ENCODE data around the gene TXLNG. TPM values are rescaled to one million over a fixed set of nuclear protein-coding genes. Genes with fewer than 3 reads are reported as not detected.

TXLNG gene
- total RNA-seq, 2 experiments from 2014 or later: 10.4 to 12.2 TPM

DNA sequence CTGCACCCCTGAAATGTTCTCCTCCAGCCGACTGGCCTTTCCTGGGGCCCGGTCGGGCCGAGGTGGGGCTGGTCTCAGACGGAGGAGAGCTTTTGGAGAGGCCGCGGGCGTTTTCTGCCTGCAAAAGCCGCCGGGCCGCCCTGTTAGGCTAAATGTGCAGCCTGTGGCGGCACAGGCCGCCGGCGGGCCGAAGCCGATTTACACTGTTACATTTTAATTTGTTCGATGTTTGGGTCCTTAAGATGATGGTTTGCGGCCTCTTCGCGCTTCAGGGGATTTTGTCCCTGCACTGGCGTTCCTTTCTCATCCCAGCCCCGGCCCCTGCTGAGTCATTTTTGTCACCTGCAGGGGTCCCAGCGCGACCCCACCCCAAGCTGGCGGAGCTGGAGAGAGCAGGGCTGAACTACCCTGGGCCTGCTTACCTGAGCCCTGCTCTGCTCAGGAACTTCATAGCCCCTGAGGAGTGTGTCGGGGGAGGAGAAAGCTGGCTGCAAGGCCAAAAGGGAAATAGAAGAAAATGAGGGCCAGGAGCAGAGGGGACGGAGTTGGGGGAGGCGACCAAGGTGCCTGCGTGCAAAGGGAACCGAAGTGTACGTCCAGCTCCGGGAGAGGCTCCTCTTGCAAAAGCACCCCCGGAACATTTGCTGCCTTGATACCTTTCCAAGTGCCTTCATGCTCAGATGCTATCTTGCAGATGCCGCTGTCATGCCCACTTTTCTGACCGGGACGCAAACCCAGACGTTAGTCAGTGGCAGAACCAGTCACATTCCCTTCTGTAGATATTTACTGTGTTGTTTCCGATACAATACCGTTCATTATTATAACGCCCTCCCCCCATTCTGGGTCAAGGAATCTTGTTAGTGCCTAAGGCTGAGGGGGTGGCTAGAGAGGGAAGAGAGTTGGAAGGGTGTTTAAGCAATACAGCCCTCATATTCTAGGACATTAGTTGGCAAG is 84.9 kb downstream of the TXLNG start:
- DNase-seq: no peak
- CTCF ChIA-PET: interaction anchor here (0.6 to 5.5 kb wide), 2 partner anchors 13 to 71 kb away, joined by 3 to 25 read pairs; no protein-coding TSS in a partner anchor
- peak overlapping the region; percentile 94 for H3K27ac Mint-ChIP-seq
- POLR2A ChIA-PET: no interaction called here
- H3K4me3 Mint-ChIP-seq: peak overlapping the region; percentile 71
- H3K36me3 Mint-ChIP-seq (ENCODE audit: low read depth): peaks cover 11% of the 10 kb centered on the region
- peaks cover 8% of the 10 kb centered on the region for H3K27me3 Mint-ChIP-seq
- peaks cover 28% of the 10 kb centered on the region for H3K4me1 Mint-ChIP-seq
- H3K9me3 Mint-ChIP-seq: no peaks in the 10 kb centered on the region

DNA sequence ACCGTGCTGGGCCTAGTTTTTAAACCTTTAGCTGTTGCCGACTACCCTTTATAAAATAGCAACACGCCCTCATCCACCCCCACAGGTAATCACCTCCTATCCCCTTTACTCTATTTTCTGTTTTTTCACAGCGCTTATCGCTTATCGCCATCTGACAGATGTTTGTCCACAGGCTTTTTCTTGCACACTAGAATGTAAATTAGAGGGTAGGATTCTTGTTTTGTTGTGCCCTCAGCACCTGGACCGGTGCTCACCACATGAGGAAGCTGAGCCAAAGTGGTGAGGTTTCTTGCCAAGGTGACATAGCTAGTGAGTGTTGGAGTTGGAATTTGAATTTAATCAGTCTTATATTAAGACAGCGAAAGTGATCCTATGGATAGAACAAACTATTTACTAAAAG is 86.8 kb downstream of the TXLNG start:
- no peak for DNase-seq
- peaks cover 17% of the 10 kb centered on the region for H3K27me3 Mint-ChIP-seq
- no peaks in the 10 kb centered on the region for H3K9me3 Mint-ChIP-seq
- peaks cover 7% of the 10 kb centered on the region for H3K36me3 Mint-ChIP-seq (ENCODE audit: low read depth)
- ChIA-PET CTCF (interaction anchor here (0.6 to 5.5 kb wide), 3 partner anchors 11 to 1533 kb away, joined by 3 to 25 read pairs (median 3); no protein-coding TSS in a partner anchor), POLR2A (no interaction called here)
- H3K27ac Mint-ChIP-seq: no peak overlapping the region
- H3K4me3 Mint-ChIP-seq: no peak overlapping the region
- peaks cover 14% of the 10 kb centered on the region for H3K4me1 Mint-ChIP-seq

DNA sequence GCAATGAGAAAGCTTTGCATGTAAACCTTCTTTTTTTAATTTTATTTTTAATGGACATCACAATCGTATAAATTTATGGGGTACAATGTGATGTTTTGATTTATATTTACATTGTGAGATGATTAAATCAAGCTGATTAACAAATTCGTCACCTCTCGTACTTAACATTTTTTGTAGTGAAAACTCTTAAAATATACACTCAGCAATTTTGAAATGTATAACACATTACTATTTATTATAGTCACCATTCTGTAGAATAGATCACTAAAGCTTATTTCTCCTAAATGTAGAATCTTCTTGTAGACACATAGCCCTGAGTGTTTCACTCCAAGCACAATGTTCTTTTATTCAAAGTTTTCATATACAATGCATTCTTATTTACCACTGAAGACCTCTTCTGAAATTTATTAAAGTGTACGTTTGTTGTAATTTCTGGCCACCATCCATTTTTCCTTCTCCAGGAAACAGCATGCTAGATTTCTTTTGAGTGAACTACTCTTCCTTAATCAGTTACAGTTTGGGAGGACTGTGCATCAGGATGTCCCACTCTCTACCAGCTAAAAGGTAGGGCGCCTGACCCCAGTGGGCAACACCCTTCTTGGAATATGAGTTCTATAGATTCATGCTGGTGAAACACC is 88.3 kb downstream of the TXLNG start:
- no peaks in the 10 kb centered on the region for H3K36me3 Mint-ChIP-seq (ENCODE audit: low read depth)
- peaks cover 5% of the 10 kb centered on the region for H3K4me1 Mint-ChIP-seq
- no peaks in the 10 kb centered on the region for H3K9me3 Mint-ChIP-seq
- no peak overlapping the region for H3K27ac Mint-ChIP-seq
- CTCF ChIA-PET: interaction anchor here (1.1 to 5.5 kb wide), 2 partner anchors 10 to 28 kb away, joined by 3 to 25 read pairs; no protein-coding TSS in a partner anchor
- POLR2A ChIA-PET: no interaction called here
- DNase-seq: no peak
- no peak overlapping the region for H3K4me3 Mint-ChIP-seq
- H3K27me3 Mint-ChIP-seq: peaks cover 21% of the 10 kb centered on the region

DNA sequence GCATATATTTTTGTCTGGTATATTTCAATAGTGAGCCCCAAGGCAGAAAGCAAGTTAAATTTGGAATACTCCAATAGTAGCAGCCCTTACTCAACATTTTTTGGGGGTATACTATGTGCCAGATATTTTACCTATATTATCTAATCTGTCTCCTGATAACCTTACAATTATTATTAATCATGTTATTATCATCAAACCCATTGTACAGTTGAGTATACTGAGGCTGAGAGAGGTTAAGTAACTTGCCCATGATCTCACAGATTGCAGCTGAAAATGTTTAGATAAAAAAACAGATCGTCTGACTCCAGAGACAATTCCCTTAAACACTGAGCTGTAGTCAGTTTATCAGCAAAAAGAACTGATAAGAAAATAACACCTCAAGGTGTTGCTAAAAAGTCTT is 90.4 kb downstream of the TXLNG start:
- H3K4me1 Mint-ChIP-seq: no peaks in the 10 kb centered on the region
- ChIA-PET CTCF (no interaction called here), POLR2A (no interaction called here)
- H3K27me3 Mint-ChIP-seq: peaks cover 21% of the 10 kb centered on the region
- no peaks in the 10 kb centered on the region for H3K36me3 Mint-ChIP-seq (ENCODE audit: low read depth)
- H3K4me3 Mint-ChIP-seq: no peak overlapping the region
- no peaks in the 10 kb centered on the region for H3K9me3 Mint-ChIP-seq
- no peak overlapping the region for H3K27ac Mint-ChIP-seq
- no peak for DNase-seq

DNA sequence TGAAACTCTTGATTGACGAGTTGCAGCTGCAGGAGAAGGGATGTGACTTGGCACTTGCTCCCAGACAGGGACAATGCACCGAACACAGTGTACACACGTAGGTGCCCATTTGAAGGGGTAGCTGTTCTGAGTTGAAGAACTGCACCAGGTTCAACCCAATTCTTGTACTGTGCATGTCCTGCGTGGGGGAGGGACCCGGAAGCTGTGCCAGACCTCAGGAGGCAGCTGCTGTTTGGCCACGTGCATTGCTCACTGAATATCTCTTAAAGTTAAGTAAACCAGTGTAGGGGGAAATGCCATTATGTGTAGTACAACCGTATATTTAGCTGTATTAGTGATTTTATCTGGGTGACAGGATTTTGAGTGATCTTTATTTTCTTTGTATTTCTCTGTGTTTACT is 95.9 kb downstream of the TXLNG start:
- ChIA-PET POLR2A (no interaction called here), CTCF (interaction anchor here (0.6 to 4.6 kb wide), 8 partner anchors 9 to 1024 kb away, joined by 3 to 25 read pairs (median 4); no protein-coding TSS in a partner anchor)
- Mint-ChIP-seq H3K4me1 (peaks cover 6% of the 10 kb centered on the region), H3K36me3 (ENCODE audit: low read depth) (no peaks in the 10 kb centered on the region), H3K9me3 (no peaks in the 10 kb centered on the region), H3K27ac (peak overlapping the region; percentile 42), H3K27me3 (peaks cover 11% of the 10 kb centered on the region), H3K4me3 (peak overlapping the region; percentile 60)
- DNase-seq: peak; percentile 6

DNA sequence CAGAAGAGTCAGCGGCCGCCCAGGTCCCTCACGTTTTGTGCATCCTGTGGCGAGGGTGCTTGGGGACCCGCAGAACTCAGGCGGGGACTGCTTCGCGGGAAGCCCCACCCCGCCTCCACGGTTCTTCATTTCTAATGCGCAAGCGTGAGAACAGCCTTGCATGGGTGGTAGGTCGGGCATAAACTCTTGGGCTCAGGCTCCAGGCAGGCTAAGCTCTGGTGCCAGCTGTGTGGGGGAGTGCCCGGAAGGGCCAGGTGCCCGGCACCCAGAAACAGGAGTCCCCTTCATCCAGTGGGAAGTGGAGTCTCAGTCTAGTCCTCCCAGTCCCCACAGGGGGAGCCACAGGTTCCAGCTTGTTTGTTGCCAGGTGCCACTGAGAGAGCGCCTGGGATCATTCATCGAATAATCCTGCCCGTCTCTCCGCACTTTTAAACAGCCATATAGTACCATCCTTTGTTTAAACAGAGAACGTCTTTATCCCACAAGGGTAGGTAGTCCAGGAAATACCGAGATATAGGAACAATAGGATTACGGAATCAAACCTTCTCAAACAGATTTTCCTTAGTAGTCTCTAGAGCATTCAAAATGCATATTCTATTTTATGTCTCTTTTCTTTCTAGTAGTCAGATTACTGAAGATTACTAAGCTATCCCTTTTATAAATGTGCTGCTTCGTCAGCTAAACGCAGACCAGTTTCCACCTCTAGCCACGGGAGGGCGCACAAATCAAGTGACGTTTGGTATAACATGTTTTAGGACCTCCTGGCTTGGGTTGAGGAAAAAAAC is 96.6 kb downstream of the TXLNG start:
- H3K27ac Mint-ChIP-seq: peak overlapping the region; percentile 42
- no peaks in the 10 kb centered on the region for H3K36me3 Mint-ChIP-seq (ENCODE audit: low read depth)

DNA sequence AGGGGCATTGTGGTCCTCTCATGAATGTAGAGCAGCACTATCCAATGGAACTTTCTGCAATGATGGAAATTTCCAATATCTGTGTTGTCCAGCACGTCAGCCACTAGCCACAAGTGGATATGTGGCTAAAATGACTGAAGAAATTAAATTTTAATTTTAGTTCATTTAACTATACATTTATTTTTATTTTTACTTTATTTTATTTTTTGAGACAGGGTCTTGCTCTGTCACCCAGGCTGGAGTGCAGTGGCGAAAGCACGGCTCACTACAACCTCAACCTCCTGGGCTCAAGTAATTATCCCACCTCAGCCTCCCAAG is 97.2 kb downstream of the TXLNG start:
- H3K27ac Mint-ChIP-seq: no peak overlapping the region
- peaks cover 8% of the 10 kb centered on the region for H3K4me1 Mint-ChIP-seq
- H3K36me3 Mint-ChIP-seq (ENCODE audit: low read depth): no peaks in the 10 kb centered on the region
- CTCF ChIA-PET: interaction anchor here (0.7 to 4.6 kb wide), 7 partner anchors 9 to 299 kb away, joined by 3 to 25 read pairs (median 3); no protein-coding TSS in a partner anchor
- H3K9me3 Mint-ChIP-seq: no peaks in the 10 kb centered on the region
- POLR2A ChIA-PET: no interaction called here
- H3K4me3 Mint-ChIP-seq: no peak overlapping the region
- DNase-seq: no peak
- peaks cover 6% of the 10 kb centered on the region for H3K27me3 Mint-ChIP-seq

More for the DNA sequence above, 96.6 kb downstream of the TXLNG start:
- H3K4me1 Mint-ChIP-seq: peaks cover 6% of the 10 kb centered on the region
- H3K4me3 Mint-ChIP-seq: peak overlapping the region; percentile 60
- H3K9me3 Mint-ChIP-seq: no peaks in the 10 kb centered on the region
- ChIA-PET POLR2A (no interaction called here), CTCF (interaction anchor here (0.6 to 4.6 kb wide), 11 partner anchors 9 to 298 kb away, joined by 3 to 25 read pairs (median 3); no protein-coding TSS in a partner anchor)
- H3K27me3 Mint-ChIP-seq: peaks cover 6% of the 10 kb centered on the region
- peak; percentile 65 for DNase-seq

DNA sequence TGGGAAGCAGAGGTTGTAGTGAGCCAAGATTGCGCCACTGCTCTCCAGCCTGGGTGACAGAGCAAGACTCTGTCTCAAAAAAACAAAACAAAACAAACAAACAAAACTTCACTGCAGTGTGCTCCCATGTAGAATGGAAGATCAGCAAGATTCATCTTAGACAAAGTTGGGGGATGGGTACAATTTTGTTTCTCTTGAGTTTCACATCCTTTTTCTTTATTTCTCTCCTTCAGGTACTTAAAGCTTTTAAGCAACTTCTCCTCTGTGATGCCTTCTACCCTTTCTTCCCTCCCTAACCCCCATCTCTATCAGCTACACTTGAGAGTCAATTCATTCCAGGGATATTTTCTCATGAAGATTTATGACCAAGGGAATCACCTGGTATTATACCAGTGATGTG is 99.4 kb downstream of the TXLNG start:
- no peak for DNase-seq
- CTCF ChIA-PET: interaction anchor here (1.1 to 4.6 kb wide), 2 partner anchors 12 to 65 kb away, joined by 3 to 25 read pairs; no protein-coding TSS in a partner anchor
- Mint-ChIP-seq H3K36me3 (ENCODE audit: low read depth) (no peaks in the 10 kb centered on the region), H3K9me3 (no peaks in the 10 kb centered on the region), H3K27ac (no peak overlapping the region), H3K27me3 (peaks cover 9% of the 10 kb centered on the region), H3K4me3 (no peak overlapping the region), H3K4me1 (peaks cover 23% of the 10 kb centered on the region)
- POLR2A ChIA-PET: interaction anchor here (0.6 kb wide), 1 partner anchor 196 kb away, joined by 5 read pairs; no protein-coding TSS in a partner anchor

DNA sequence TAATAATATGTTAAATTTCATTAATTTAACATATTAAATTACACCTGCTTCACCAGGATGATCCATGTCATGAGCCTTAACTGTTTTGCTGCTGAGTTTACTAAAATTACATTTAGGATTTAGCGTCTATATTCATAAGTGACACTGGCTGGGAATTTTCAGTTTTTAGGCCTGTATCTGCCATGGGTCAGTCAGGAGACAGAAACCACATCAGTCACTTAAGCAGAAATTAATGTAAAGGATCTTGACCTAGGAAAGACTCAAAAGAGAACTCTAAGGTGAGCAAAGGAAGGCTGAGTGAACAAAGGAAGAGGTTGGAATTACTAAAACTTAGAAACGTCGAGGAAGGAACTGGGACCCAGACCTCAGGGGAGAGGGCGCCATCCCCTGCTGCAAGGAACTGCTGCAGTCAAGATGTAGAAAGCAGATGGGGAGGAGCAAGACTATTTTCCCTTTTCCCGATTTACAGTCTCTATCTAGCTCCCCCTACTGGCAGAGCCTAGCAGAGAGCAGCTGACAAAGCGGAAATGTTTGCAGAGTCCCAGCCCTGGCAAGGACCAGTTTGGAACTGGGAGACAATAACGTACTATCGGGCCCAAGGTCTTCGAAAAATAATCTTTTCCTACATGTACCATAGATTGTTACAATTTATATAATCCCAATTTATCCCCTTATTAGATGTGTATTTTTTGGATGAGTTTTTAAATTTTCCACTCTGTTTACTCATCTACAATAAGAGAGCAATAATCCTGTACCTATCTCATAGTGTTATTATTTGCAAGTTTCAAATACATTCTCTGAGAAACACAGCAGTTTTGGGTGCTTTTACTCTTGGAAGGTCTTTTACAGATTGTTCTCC is 106.5 kb downstream of the TXLNG start:
- Mint-ChIP-seq H3K36me3 (ENCODE audit: low read depth) (no peaks in the 10 kb centered on the region), H3K4me1 (peaks cover 23% of the 10 kb centered on the region), H3K4me3 (no peak overlapping the region), H3K9me3 (no peaks in the 10 kb centered on the region), H3K27ac (no peak overlapping the region), H3K27me3 (peaks cover 11% of the 10 kb centered on the region)
- DNase-seq: peak; percentile 60
- CTCF ChIA-PET: interaction anchor here (0.6 to 2.4 kb wide), 5 partner anchors 10 to 718 kb away, joined by 3 to 14 read pairs (median 4); no protein-coding TSS in a partner anchor
- POLR2A ChIA-PET: no interaction called here

All from activated CD4-positive, alpha-beta T cell treated with anti-CD3 and anti-CD28 coated beads, Interleukin-2, amount 10 ng/mL, durations not matched to agents 7 days and 5 days (primary cell).